Testis (tissue), 3 donors: ENCODE measurements around the gene FABP1. TPM values are rescaled to one million over a fixed set of nuclear protein-coding genes. Genes with fewer than 3 reads are reported as not detected.

ENCODE experiments used
- DNase-seq: peaks from one replicate; pipeline ENCODE4 v3.0.0-alpha.2; 2019
- H3K27ac ChIP-seq, 2 donors: fragments of 200-600 bp; sonication (generic); one replicate each; pipeline ENCODE4 v1.5.1; 2019
- H3K27me3 ChIP-seq: fragments of 200-600 bp; sonication (generic); one replicate; pipeline ENCODE4 v1.5.1; 2019
- H3K36me3 ChIP-seq: fragments of 200-600 bp; sonication (generic); one replicate; pipeline ENCODE4 v1.5.1; 2017; ENCODE audit warnings: low read depth; ENCODE audit errors: missing control alignments
- H3K4me1 ChIP-seq: fragments of 200-600 bp; sonication (generic); one replicate; pipeline ENCODE4 v1.5.1; 2019
- H3K4me3 ChIP-seq, 2 donors: fragments of 200-600 bp; sonication (generic); one replicate each; pipeline ENCODE4 v1.5.1; 2017 to 2019
- H3K9me3 ChIP-seq: fragments of 200-600 bp; sonication (generic); one replicate; pipeline ENCODE4 v1.5.1; 2017
- CTCF ChIP-seq, 3 experiments: fragments of 450-650 bp in 2 of 3; fragments of 200-600 bp in 1 of 3; sonication (generic) in 1 of 3; IDR thresholded peaks; one replicate each; pipeline ENCODE4 v1.5.1; 2016 to 2019; ENCODE audit warnings: antibody characterized with exemption in 3 of 3, mild to moderate bottlenecking in 2 of 3, moderate library complexity in 1 of 3
- POLR2A ChIP-seq: fragments of 450-650 bp; IDR thresholded peaks from one replicate; pipeline ENCODE4 v1.6.1; 2017; ENCODE audit warnings: antibody characterized with exemption, mild to moderate bottlenecking, moderate library complexity
- WGBS, 2 donors: methylation state at CpG; one replicate each; pipeline ENCODE4 v1.1.5; 2018; 5-methylcytosine and 5-hydroxymethylcytosine counted together
- intact Hi-C: fragments of 100-400 bp; cut with DNase I; formaldehyde crosslinking; loops from one replicate; pipeline ENCODE4 v1.15.1; 2023; ENCODE audit warnings: low total_unique reads
- polyA plus RNA-seq: library from polyadenylated mRNA; stranded (reverse); fragments of 350-450 nt; fragmentation: Illumina TruSeq; extraction: RNeasy Lipid Tissue Mini Kit (QIAGEN cat#74804); gene quantifications from one replicate; pipeline ENCODE4 v1.2.3, GENCODE V29; 2014; ENCODE audit warnings: low read depth, low replicate concordance; ENCODE audit not compliant: insufficient read depth
- total RNA-seq, 2 donors: library from RNA; depleted of rRNA; stranded (reverse); fragments of >200 nt; gene quantifications; one replicate each; pipeline ENCODE4 v1.2.3, GENCODE V29; 2016

FABP1 gene
- total and polyA plus RNA-seq, 3 donors from 2014 or later, result 0.99 to 4.9 TPM; not detected in 1

- Histone ChIP-seq H3K27ac (no peak overlapping the region), H3K36me3 (no peaks in the 10 kb centered on the region), H3K4me3 (no peak overlapping the region), H3K4me1 (no peaks in the 10 kb centered on the region), H3K9me3 (no peaks in the 10 kb centered on the region), H3K27me3 (no peaks in the 10 kb centered on the region)
- no peak for DNase-seq
- TF ChIP-seq POLR2A (no peak), CTCF (IDR thresholded peaks at IDR 0.05) (no peak)
- WGBS, 2 donors, result 84 to 93% methylated on average over 3 of the region's 3 CpGs
- intact Hi-C loops, result no loop called here
Observed at GRCh38 chr2:88125344-88125923, 2.4 kb downstream of the FABP1 start.

- Histone ChIP-seq H3K4me3 (no peak overlapping the region), H3K27me3 (no peaks in the 10 kb centered on the region), H3K9me3 (no peaks in the 10 kb centered on the region), H3K4me1 (no peaks in the 10 kb centered on the region), H3K36me3 (no peaks in the 10 kb centered on the region), H3K27ac (no peak overlapping the region)
- 87 to 94% methylated on average over 7 to 9 of the region's 9 CpGs for WGBS, 2 donors
- intact Hi-C loops, result no loop called here
- TF ChIP-seq CTCF (IDR thresholded peaks at IDR 0.05) (no peak), POLR2A (no peak)
- DNase-seq, result no peak
Observed at GRCh38 chr2:88123975-88124917, 3.6 kb downstream of the FABP1 start.

GRCh38 chr2:88123164-88123974 is 4.5 kb downstream of the FABP1 start:
- H3K27ac ChIP-seq, result no peak overlapping the region
- TF ChIP-seq POLR2A (no peak), CTCF (IDR thresholded peaks at IDR 0.05) (no peak)
- no peaks in the 10 kb centered on the region for H3K9me3 ChIP-seq
- no peaks in the 10 kb centered on the region for H3K27me3 ChIP-seq
- intact Hi-C loops, result no loop called here
- H3K4me1 ChIP-seq, result no peaks in the 10 kb centered on the region
- DNase-seq, result no peak
- no peak overlapping the region for H3K4me3 ChIP-seq
- no peaks in the 10 kb centered on the region for H3K36me3 ChIP-seq
- WGBS, 2 donors, result 75 to 84% methylated on average over 5 of the region's 5 CpGs

GRCh38 chr2:88122141-88122884 is 5.5 kb downstream of the FABP1 start:
- intact Hi-C loops, result no loop called here
- no peak overlapping the region for H3K4me3 ChIP-seq
- H3K4me1 ChIP-seq, result no peaks in the 10 kb centered on the region
- no peaks in the 10 kb centered on the region for H3K36me3 ChIP-seq
- DNase-seq, result no peak
- no peaks in the 10 kb centered on the region for H3K9me3 ChIP-seq
- no peaks in the 10 kb centered on the region for H3K27me3 ChIP-seq
- no peak overlapping the region for H3K27ac ChIP-seq
- TF ChIP-seq CTCF (IDR thresholded peaks at IDR 0.05), result no peak
- no peak for TF ChIP-seq POLR2A
- 83 to 89% methylated on average over 5 to 8 of the region's 8 CpGs for WGBS, 2 donors
